Right lobe of liver (tissue), 6 donors: ENCODE data around the gene HDAC4. TPM values are rescaled to one million over a fixed set of nuclear protein-coding genes. Genes with fewer than 3 reads are reported as not detected.

Experiments
- ATAC-seq, 4 donors: fragments of 200-7000 bp; cut with Tn5 transposase; one replicate each; pipeline ENCODE4 v1.9.1; 2020; ENCODE audit warnings: mild to moderate bottlenecking in 4 of 4, moderate library complexity in 4 of 4
- DNase-seq, 3 donors: peaks; one replicate each; pipeline ENCODE4 v3.0.0-alpha.2; 2020
- H3K27ac ChIP-seq, 3 donors: fragments of 200-600 bp; one replicate each; pipeline ENCODE4 v1.8.0; 2022
- H3K27me3 ChIP-seq, 2 donors: fragments of 200-600 bp; one replicate each; pipeline ENCODE4 v1.8.0; 2022
- H3K36me3 ChIP-seq, 4 donors: fragments of 200-600 bp; sonication (generic) in 1 of 4; one replicate each; pipeline versions ENCODE4 v1.5.1 to v1.8.0; 2017 to 2022; ENCODE audit warnings: control low read depth in 1 of 4
- H3K4me1 ChIP-seq, 4 donors: fragments of 200-600 bp; sonication (generic) in 1 of 4; one replicate each; pipeline versions ENCODE4 v1.5.1 to v1.8.0; 2017 to 2022; ENCODE audit warnings: control low read depth in 1 of 4
- H3K4me3 ChIP-seq, 3 donors: fragments of 200-600 bp; one replicate each; pipeline ENCODE4 v1.8.0; 2022
- H3K9me3 ChIP-seq, 4 donors: fragments of 200-600 bp; sonication (generic) in 1 of 4; one replicate each; pipeline versions ENCODE4 v1.5.1 to v1.8.0; 2017 to 2022; ENCODE audit warnings: control low read depth in 1 of 4
- CTCF ChIP-seq, 4 donors: fragments of 200-600 bp in 3 of 4; fragments of 450-650 bp in 1 of 4; IDR thresholded peaks; one replicate each; pipeline versions ENCODE4 v1.5.1 to v1.8.0; 2016 to 2022; ENCODE audit warnings: antibody characterized with exemption in 4 of 4, mild to moderate bottlenecking in 2 of 4
- POLR2A ChIP-seq: fragments of 450-650 bp; IDR thresholded peaks from one replicate; pipeline ENCODE4 v1.6.1; 2017; ENCODE audit warnings: antibody characterized with exemption, mild to moderate bottlenecking
- WGBS: methylation state at CpG from one replicate; pipeline ENCODE4 v1.1.6; 2018; ENCODE audit warnings: low coverage, low lambda C conversion rate; ENCODE audit not compliant: insufficient coverage; ENCODE audit errors: missing lambda C conversion rate; 5-methylcytosine and 5-hydroxymethylcytosine counted together
- intact Hi-C, 2 donors: fragments of 100-400 bp; cut with DNase I; formaldehyde crosslinking; loops; one replicate each; pipeline versions ENCODE4 v1.11.2 to v1.14.1; 2022
- total RNA-seq, 6 experiments: library from RNA; depleted of rRNA in 2 of 6; stranded (reverse); fragments of >200 nt in 2 of 6; fragmentation: NEBNext Ultra II Directional in 3 of 6; extraction: Animal tissue kit (Norgen Biotek cat#: 25700) in 3 of 6; gene quantifications; one replicate each; pipeline versions ENCODE4 v1.1.0 to v1.2.4, GENCODE V29; 2016 to 2023
- donor health status: DM: no; HTN: yes; CAD: no.
- donor health status: DM: no; HTN: no; CAD: no.
- donor health status: DM: no; HTN: no; CAD: no.
- donor health status: DM: no; HTN: yes; CAD: no.
- donor health status: DM: no; HTN: yes; CAD: no.

The HDAC4 gene
- total RNA-seq, 6 experiments from 2014 or later: 8.9 to 22.4 (median 14.7) TPM

- no peak for TF ChIP-seq CTCF (IDR thresholded peaks at IDR 0.05)
- no peak for TF ChIP-seq POLR2A
- intact Hi-C loops: no loop called here
- H3K27me3 ChIP-seq: no peaks in the 10 kb centered on the region
- H3K9me3 ChIP-seq: no peaks in the 10 kb centered on the region
- ATAC-seq (no peak), DNase-seq (no peak)
- H3K36me3 ChIP-seq: no peaks in the 10 kb centered on the region
- no peak overlapping the region for H3K27ac ChIP-seq
- WGBS: 97% methylated on average over 4 of the region's 8 CpGs
- no peak overlapping the region for H3K4me3 ChIP-seq
- H3K4me1 ChIP-seq: no peaks in the 10 kb centered on the region
Measured at GRCh38 chr2:239345251-239345650, 55.6 kb downstream of the HDAC4 start.

- no peak for TF ChIP-seq CTCF (IDR thresholded peaks at IDR 0.05)
- TF ChIP-seq POLR2A: no peak
- ATAC-seq (peak in 2 of 4 donors; percentile 39 to 43), DNase-seq (no peak)
- no peaks in the 10 kb centered on the region for H3K27me3 ChIP-seq
- H3K4me3 ChIP-seq: no peak overlapping the region
- intact Hi-C loops: no loop called here
- WGBS: 81% methylated on average over 2 of the region's 4 CpGs
- H3K27ac ChIP-seq: no peak overlapping the region
- H3K9me3 ChIP-seq: no peaks in the 10 kb centered on the region
- no peaks in the 10 kb centered on the region for H3K36me3 ChIP-seq
- H3K4me1 ChIP-seq: no peaks in the 10 kb centered on the region
Measured at GRCh38 chr2:239344857-239345216, 56.0 kb downstream of the HDAC4 start.

- no peak overlapping the region for H3K27ac ChIP-seq
- 96% methylated on average over 20 of the region's 23 CpGs for WGBS
- intact Hi-C loops: no loop called here
Measured at GRCh38 chr2:239343946-239344856, 56.6 kb downstream of the HDAC4 start.

GRCh38 chr2:239343460-239343859 is 57.4 kb downstream of the HDAC4 start:
- H3K4me1 ChIP-seq: peaks cover 0 to 8% (median 0%) of the 10 kb centered on the region in 4 donors
- no peak overlapping the region for H3K27ac ChIP-seq
- no peaks in the 10 kb centered on the region for H3K9me3 ChIP-seq
- H3K27me3 ChIP-seq: no peaks in the 10 kb centered on the region
- ATAC-seq (no peak), DNase-seq (no peak)
- no peaks in the 10 kb centered on the region for H3K36me3 ChIP-seq
- TF ChIP-seq POLR2A (no peak), CTCF (IDR thresholded peaks at IDR 0.05) (no peak)
- intact Hi-C loops: no loop called here
- WGBS: 94% methylated on average over 3 of the region's 10 CpGs
- no peak overlapping the region for H3K4me3 ChIP-seq

More at GRCh38 chr2:239343946-239344856, 56.6 kb downstream of the HDAC4 start:
- no peak for TF ChIP-seq POLR2A
- Histone ChIP-seq H3K36me3 (no peaks in the 10 kb centered on the region), H3K4me1 (peaks cover 0 to 2% (median 0%) of the 10 kb centered on the region in 4 donors), H3K27me3 (no peaks in the 10 kb centered on the region), H3K4me3 (no peak overlapping the region), H3K9me3 (no peaks in the 10 kb centered on the region)
- no peak for DNase-seq
- no peak for ATAC-seq

- ATAC-seq (no peak), DNase-seq (no peak)
- H3K4me1 ChIP-seq: peaks cover 0 to 11% (median 0%) of the 10 kb centered on the region in 4 donors
- TF ChIP-seq POLR2A: no peak
- TF ChIP-seq CTCF (IDR thresholded peaks at IDR 0.05): no peak
- intact Hi-C loops: no loop called here
- H3K36me3 ChIP-seq: no peaks in the 10 kb centered on the region
- H3K4me3 ChIP-seq: no peak overlapping the region
- whole genome bisulfite sequencing: 86% methylated on average over 1 of the region's 2 CpGs
- no peaks in the 10 kb centered on the region for H3K27me3 ChIP-seq
- no peaks in the 10 kb centered on the region for H3K9me3 ChIP-seq
- H3K27ac ChIP-seq: no peak overlapping the region
Measured at GRCh38 chr2:239341840-239342239, 59.0 kb downstream of the HDAC4 start.
